ENCODE measurements around the gene TSNAXIP1. TPM values are rescaled to one million over a fixed set of nuclear protein-coding genes. Genes with fewer than 3 reads are reported as not detected.
A peak's percentile ranks its signal among the peaks of the same experiment; 100 is the strongest.

Gene TSNAXIP1
- total RNA-seq, 1 donor = 0.99 TPM

- no peak overlapping the region for H3K4me3 ChIP-seq (ENCODE audit: low read depth, low read length)
- DNase-seq (ENCODE audit: low read depth) = no peak
- TF ChIP-seq CTCF (IDR thresholded peaks at IDR 0.05; ENCODE audit: insufficient read depth, low read length) = no peak
Observed at GRCh38 chr16:67762385-67762784, 44.3 kb upstream of the TSNAXIP1 start.

- no peak overlapping the region for H3K4me3 ChIP-seq (ENCODE audit: low read depth, low read length)
- no peak for TF ChIP-seq CTCF (IDR thresholded peaks at IDR 0.05; ENCODE audit: insufficient read depth, low read length)
- no peak for DNase-seq (ENCODE audit: low read depth)
Observed at GRCh38 chr16:67763066-67763465, 43.6 kb upstream of the TSNAXIP1 start.

- DNase-seq (ENCODE audit: low read depth) = no peak
- no peak overlapping the region for H3K4me3 ChIP-seq (ENCODE audit: low read depth, low read length)
- no peak for TF ChIP-seq CTCF (IDR thresholded peaks at IDR 0.05; ENCODE audit: insufficient read depth, low read length)
Observed at GRCh38 chr16:67764158-67764667, 42.5 kb upstream of the TSNAXIP1 start.

- TF ChIP-seq CTCF (IDR thresholded peaks at IDR 0.05; ENCODE audit: insufficient read depth, low read length) = no peak
- H3K4me3 ChIP-seq (ENCODE audit: low read depth, low read length) = no peak overlapping the region
- DNase-seq (ENCODE audit: low read depth) = no peak
Observed at GRCh38 chr16:67766291-67766690, 40.4 kb upstream of the TSNAXIP1 start.

- H3K4me3 ChIP-seq (ENCODE audit: low read depth, low read length) = no peak overlapping the region
- DNase-seq (ENCODE audit: low read depth) = peak; percentile 63
- TF ChIP-seq CTCF (IDR thresholded peaks at IDR 0.05; ENCODE audit: insufficient read depth, low read length) = no peak
Observed at GRCh38 chr16:67767953-67768352, 38.7 kb upstream of the TSNAXIP1 start.

GRCh38 chr16:67770346-67770991 is 36.2 kb upstream of the TSNAXIP1 start:
- DNase-seq (ENCODE audit: low read depth) = peak; percentile 57
- TF ChIP-seq CTCF (IDR thresholded peaks at IDR 0.05; ENCODE audit: insufficient read depth, low read length) = no peak
- H3K4me3 ChIP-seq (ENCODE audit: low read depth, low read length) = no peak overlapping the region

GRCh38 chr16:67773099-67773498 is 33.6 kb upstream of the TSNAXIP1 start:
- H3K4me3 ChIP-seq (ENCODE audit: low read depth, low read length) = no peak overlapping the region
- no peak for DNase-seq (ENCODE audit: low read depth)
- no peak for TF ChIP-seq CTCF (IDR thresholded peaks at IDR 0.05; ENCODE audit: insufficient read depth, low read length)

All from fibroblast of the aortic adventitia (primary cell).